Measurements from ENCODE around the gene DCUN1D4.

DCUN1D4 gene

GRCh38 chr4:51963841-51964517 is 121.0 kb downstream of the DCUN1D4 start:
- no peak for DNase-seq (ENCODE audit: low read depth in 2 of 2)

- no peak for DNase-seq (ENCODE audit: low read depth in 2 of 2)
Observed at GRCh38 chr4:51965862-51966261, 122.9 kb downstream of the DCUN1D4 start.
